Spleen (tissue), 11 donors: ENCODE measurements around the gene FERMT1. TPM values are rescaled to one million over a fixed set of nuclear protein-coding genes. Genes with fewer than 3 reads are reported as not detected.
A peak's percentile ranks its signal among the peaks of the same experiment; 100 is the strongest.

Experiments used
- DNase-seq: peaks from one replicate; pipeline ENCODE4 v3.0.0-alpha.2; 2020
- H3K27ac ChIP-seq, 8 donors: fragments of 200-600 bp; sonication (generic) in 7 of 8; 1 replicate in 4 of 8; 2 replicates in 4 of 8; pipeline versions ENCODE4 v1.5.0 to v1.8.0; 2016 to 2021; ENCODE audit warnings: inconsistent platforms in 4 of 8, mild to moderate bottlenecking in 4 of 8, moderate library complexity in 1 of 8
- H3K27me3 ChIP-seq, 7 donors: fragments of 200-600 bp; sonication (generic) in 6 of 7; replicated peaks in 1 of 7; 1 replicate in 4 of 7; 2 replicates in 3 of 7; pipeline versions ENCODE4 v1.5.0 to v1.8.0; 2016 to 2021; ENCODE audit warnings: inconsistent platforms in 3 of 7, mild to moderate bottlenecking in 1 of 7
- H3K36me3 ChIP-seq, 6 donors: fragments of 200-600 bp; sonication (generic) in 5 of 6; 1 replicate in 4 of 6; 2 replicates in 2 of 6; pipeline versions ENCODE4 v1.5.0 to v1.8.0; 2016 to 2021; ENCODE audit warnings: inconsistent platforms in 2 of 6
- H3K4me1 ChIP-seq, 6 donors: fragments of 200-600 bp; sonication (generic) in 5 of 6; 1 replicate in 3 of 6; 2 replicates in 3 of 6; pipeline versions ENCODE4 v1.5.0 to v1.8.0; 2016 to 2021; ENCODE audit warnings: inconsistent platforms in 3 of 6
- H3K4me3 ChIP-seq, 8 donors: fragments of 200-600 bp; sonication (generic) in 7 of 8; 1 replicate in 4 of 8; 2 replicates in 4 of 8; pipeline versions ENCODE4 v1.5.0 to v1.8.0; 2016 to 2021; ENCODE audit warnings: inconsistent platforms in 4 of 8, mild to moderate bottlenecking in 4 of 8, moderate library complexity in 2 of 8
- H3K9me3 ChIP-seq, 8 donors: fragments of 200-600 bp; sonication (generic) in 7 of 8; 1 replicate in 4 of 8; 2 replicates in 4 of 8; pipeline versions ENCODE4 v1.5.0 to v1.8.0; 2016 to 2021; ENCODE audit warnings: inconsistent platforms in 4 of 8
- CTCF ChIP-seq, 11 experiments: fragments of 200-600 bp in 7 of 11; fragments of 450-650 bp in 4 of 11; sonication (generic) in 4 of 11; IDR thresholded peaks in 8 of 11; conservative IDR thresholded peaks in 3 of 11; 1 replicate in 7 of 11; 2 replicates in 4 of 11; pipeline versions ENCODE4 v1.4.0 to v1.8.0; 2016 to 2021; ENCODE audit warnings: antibody characterized with exemption in 11 of 11, inconsistent platforms in 4 of 11, mild to moderate bottlenecking in 1 of 11
- POLR2A ChIP-seq, 3 donors: fragments of 450-650 bp; IDR thresholded peaks; one replicate each; pipeline ENCODE4 v1.5.1; 2017; ENCODE audit warnings: antibody characterized with exemption in 3 of 3, mild to moderate bottlenecking in 1 of 3
- POLR2AphosphoS5 ChIP-seq, 3 donors: sonication (generic); formaldehyde crosslinking; IDR thresholded peaks; one replicate each; pipeline ENCODE4 v1.5.1; 2017; ENCODE audit warnings: antibody characterized with exemption in 3 of 3
- WGBS, 5 donors: extraction: QIAGEN DNeasy Blood & Tissue Kit in 3 of 5; methylation state at CpG; one replicate each; pipeline versions ENCODE4 v1.1.5 to v1.1.7; 2013 to 2018; 5-methylcytosine and 5-hydroxymethylcytosine counted together
- intact Hi-C: fragments of 100-400 bp; cut with DNase I; formaldehyde crosslinking; loops from one replicate; pipeline ENCODE4 v1.15.0; 2023; ENCODE audit warnings: low total_unique reads
- polyA plus RNA-seq, 3 donors: library from polyadenylated mRNA; stranded (reverse); fragments of 200-250 nt; gene quantifications; one replicate each; pipeline ENCODE4 v1.2.1, GENCODE V29; 2013
- total RNA-seq, 7 donors: library from RNA; depleted of rRNA in 3 of 7; stranded (reverse); fragments of >200 nt in 3 of 7; fragmentation: NEBNext Ultra II Directional in 4 of 7; extraction: Animal tissue kit (Norgen Biotek cat#: 25700) in 4 of 7; gene quantifications; one replicate each; pipeline versions ENCODE4 v1.1.0 to v1.2.1, GENCODE V29; 2016 to 2021
- donor health status: healthy with polysubstance abuse.
- donor health status: DM: no; HTN: no; CAD: no; lungs with moderate emphysema.
- donor health status: DM: no; HTN: no; CAD: no.
- donor health status: Bipolar disorder and iron deficiency.
- donor health status: healthy.
- donor health status: DM: no; HTN: no; CAD: no.
- donor health status: DM: yes; HTN: yes; CAD: no.

The FERMT1 gene
- total and polyA plus RNA-seq, 10 donors, result 0.06 to 1.3 (median 0.33) TPM

- DNase-seq, result no peak
- TF ChIP-seq CTCF (IDR thresholded peaks at IDR 0.05 in 8 of 11, conservative IDR thresholded peaks at IDR 0.05 in 3 of 11) (no peak), POLR2A (IDR thresholded peaks at IDR 0.05) (no peak), POLR2AphosphoS5 (IDR thresholded peaks at IDR 0.05) (no peak)
- Histone ChIP-seq H3K9me3 (no peaks in the 10 kb centered on the region), H3K27me3 (peaks cover 0 to 15% (median 0%) of the 10 kb centered on the region in 7 donors), H3K4me1 (peaks cover 0 to 9% (median 0%) of the 10 kb centered on the region in 6 donors), H3K4me3 (no peak overlapping the region), H3K36me3 (no peaks in the 10 kb centered on the region), H3K27ac (peak overlapping the region in 2 of 8 donors; percentile 9 to 35)
- intact Hi-C loops, result no loop called here
Observed at GRCh38 chr20:6165346-6165745, 42.5 kb upstream of the FERMT1 start.

GRCh38 chr20:6164421-6165341, 41.9 kb upstream of the FERMT1 start:
- no peak for TF ChIP-seq POLR2AphosphoS5 (IDR thresholded peaks at IDR 0.05)
- TF ChIP-seq POLR2A (IDR thresholded peaks at IDR 0.05), result no peak
- TF ChIP-seq CTCF (IDR thresholded peaks at IDR 0.05 in 8 of 11, conservative IDR thresholded peaks at IDR 0.05 in 3 of 11), result no peak
- intact Hi-C loops, result no loop called here
- WGBS, 5 donors, result 54 to 66% (median 63%) methylated on average over 10 of the region's 10 CpGs
- Histone ChIP-seq H3K4me3 (no peak overlapping the region), H3K4me1 (peaks cover 0 to 9% (median 0%) of the 10 kb centered on the region in 6 donors), H3K27me3 (peaks cover 0 to 15% (median 0%) of the 10 kb centered on the region in 7 donors), H3K27ac (peak overlapping the region in 2 of 8 donors; percentile 35 to 42), H3K36me3 (no peaks in the 10 kb centered on the region), H3K9me3 (peaks cover 0 to 4% (median 0%) of the 10 kb centered on the region in 8 donors)
- DNase-seq, result no peak

- peaks cover 0 to 28% (median 21%) of the 10 kb centered on the region in 8 donors for H3K9me3 ChIP-seq
- intact Hi-C loops, result no loop called here
- no peak for DNase-seq
- H3K36me3 ChIP-seq, result no peaks in the 10 kb centered on the region
- no peak overlapping the region for H3K4me3 ChIP-seq
- WGBS, 5 donors, result 71 to 87% (median 77%) methylated on average over 3 of the region's 3 CpGs
- no peak overlapping the region for H3K27ac ChIP-seq
- H3K4me1 ChIP-seq, result peaks cover 0 to 9% (median 0%) of the 10 kb centered on the region in 6 donors
- peaks cover 0 to 12% (median 0%) of the 10 kb centered on the region in 7 donors for H3K27me3 ChIP-seq
- TF ChIP-seq CTCF (IDR thresholded peaks at IDR 0.05 in 8 of 11, conservative IDR thresholded peaks at IDR 0.05 in 3 of 11) (no peak), POLR2AphosphoS5 (IDR thresholded peaks at IDR 0.05) (no peak), POLR2A (IDR thresholded peaks at IDR 0.05) (no peak)
Observed at GRCh38 chr20:6160736-6161135, 37.9 kb upstream of the FERMT1 start.

- Histone ChIP-seq H3K9me3 (peaks cover 0 to 32% (median 24%) of the 10 kb centered on the region in 8 donors), H3K27ac (no peak overlapping the region), H3K36me3 (no peaks in the 10 kb centered on the region), H3K4me1 (no peaks in the 10 kb centered on the region), H3K4me3 (no peak overlapping the region), H3K27me3 (no peaks in the 10 kb centered on the region)
- TF ChIP-seq POLR2AphosphoS5 (IDR thresholded peaks at IDR 0.05), result no peak
- TF ChIP-seq CTCF (IDR thresholded peaks at IDR 0.05 in 8 of 11, conservative IDR thresholded peaks at IDR 0.05 in 3 of 11), result no peak
- no peak for TF ChIP-seq POLR2A (IDR thresholded peaks at IDR 0.05)
- intact Hi-C loops, result no loop called here
- DNase-seq, result no peak
- WGBS, 5 donors, result 66 to 91% (median 83%) methylated on average over 2 of the region's 2 CpGs
Observed at GRCh38 chr20:6157345-6157744, 34.5 kb upstream of the FERMT1 start.
